ENCODE data around the gene CCDC97. TPM values are rescaled to one million over a fixed set of nuclear protein-coding genes. Genes with fewer than 3 reads are reported as not detected.

CCDC97 gene
- total RNA-seq, 1 experiment from 2014 or later: 39.4 TPM

DNA sequence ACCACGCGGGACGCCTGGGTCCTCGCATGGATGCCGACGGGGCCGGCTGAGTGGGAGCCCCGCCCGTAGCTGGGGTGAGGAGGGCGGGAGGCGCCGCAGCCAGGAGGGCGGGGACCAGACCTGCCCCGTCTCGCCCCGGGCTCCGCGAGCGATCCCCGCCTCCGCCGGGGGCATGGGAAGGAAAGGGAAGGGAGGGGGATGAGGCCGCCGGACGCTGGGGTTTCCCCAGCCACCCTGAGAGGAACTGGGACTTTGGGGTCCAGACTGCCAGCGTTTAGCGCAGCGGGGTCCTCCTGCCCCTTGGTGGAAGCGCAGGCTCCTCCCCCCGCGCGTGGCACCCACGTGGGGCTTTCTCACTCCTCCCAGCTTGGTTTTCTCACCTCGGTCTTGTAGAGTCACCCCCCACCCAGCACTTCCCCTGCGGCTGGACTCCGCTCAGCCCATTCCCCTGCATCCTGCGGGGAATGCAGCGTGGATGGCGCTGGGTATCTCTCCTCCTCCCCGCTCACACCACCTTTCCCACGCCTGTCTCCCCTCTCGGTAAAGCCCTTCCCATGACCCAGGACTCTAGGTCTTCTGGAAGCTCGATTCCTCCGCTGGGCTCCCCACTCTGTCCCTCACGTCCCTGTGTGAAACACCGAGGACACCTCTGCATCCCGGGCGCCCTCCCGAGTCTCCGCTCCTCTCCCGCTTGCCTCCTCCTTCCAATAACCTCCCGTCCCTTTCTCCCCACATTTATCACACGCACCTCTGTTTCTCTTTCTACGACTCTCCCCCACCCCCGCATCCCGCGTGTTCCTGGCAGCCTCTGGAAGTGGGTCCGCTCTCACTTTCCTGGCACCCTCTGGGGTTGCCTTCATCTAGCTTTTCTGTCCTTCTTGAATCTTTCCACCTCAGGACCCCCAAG, 41.6 kb downstream of the CCDC97 start:
- no peak overlapping the region for H4K8ac ChIP-seq (replicated peaks; ENCODE audit: insufficient read length, low read depth, low read length)
- H3K4me1 ChIP-seq (ENCODE audit: insufficient read depth, low read length): no peaks in the 10 kb centered on the region; the same call in 1 of the 2 replicates
- no peak overlapping the region for H2AK5ac ChIP-seq (ENCODE audit: insufficient read length, low read length)
- no peak overlapping the region for H3K18ac ChIP-seq (ENCODE audit: insufficient read length, low read depth, low read length)
- H2BK20ac ChIP-seq (ENCODE audit: low read depth, low read length, poor library complexity, severe bottlenecking): no peak overlapping the region
- H3K9ac ChIP-seq (ENCODE audit: extremely low read depth, insufficient read length, low read length): no peak overlapping the region
- no peaks in the 10 kb centered on the region for H3K79me1 ChIP-seq (ENCODE audit: insufficient read depth, low read depth, low read length, poor library complexity, severe bottlenecking)
- peak overlapping the region; percentile 63 for H3K4me2 ChIP-seq (ENCODE audit: insufficient read depth, insufficient read length, low read length)
- no peaks in the 10 kb centered on the region for H3K9me3 ChIP-seq (ENCODE audit: control insufficient read depth, low read depth, low read length)
- no peak overlapping the region for H2BK12ac ChIP-seq (ENCODE audit: insufficient read length, low read depth, low read length)
- no peak overlapping the region for H3K27ac Mint-ChIP-seq
- no peaks in the 10 kb centered on the region; a peak in 1 of 5 replicates for H3K9me3 Mint-ChIP-seq
- peaks cover 20 to 22% of the 10 kb centered on the region in 2 experiments for H3K4me1 Mint-ChIP-seq
- no peak overlapping the region for H2AFZ ChIP-seq (ENCODE audit: low read length)
- no peak overlapping the region for H3K56ac ChIP-seq (ENCODE audit: insufficient read length, low read depth, low read length)
- no peak overlapping the region for H2BK120ac ChIP-seq (ENCODE audit: low read depth, low read length, poor library complexity, severe bottlenecking)
- H3K27ac ChIP-seq (ENCODE audit: insufficient read length, low read depth, low read length): no peak overlapping the region
- TF ChIP-seq, protein P1, sequence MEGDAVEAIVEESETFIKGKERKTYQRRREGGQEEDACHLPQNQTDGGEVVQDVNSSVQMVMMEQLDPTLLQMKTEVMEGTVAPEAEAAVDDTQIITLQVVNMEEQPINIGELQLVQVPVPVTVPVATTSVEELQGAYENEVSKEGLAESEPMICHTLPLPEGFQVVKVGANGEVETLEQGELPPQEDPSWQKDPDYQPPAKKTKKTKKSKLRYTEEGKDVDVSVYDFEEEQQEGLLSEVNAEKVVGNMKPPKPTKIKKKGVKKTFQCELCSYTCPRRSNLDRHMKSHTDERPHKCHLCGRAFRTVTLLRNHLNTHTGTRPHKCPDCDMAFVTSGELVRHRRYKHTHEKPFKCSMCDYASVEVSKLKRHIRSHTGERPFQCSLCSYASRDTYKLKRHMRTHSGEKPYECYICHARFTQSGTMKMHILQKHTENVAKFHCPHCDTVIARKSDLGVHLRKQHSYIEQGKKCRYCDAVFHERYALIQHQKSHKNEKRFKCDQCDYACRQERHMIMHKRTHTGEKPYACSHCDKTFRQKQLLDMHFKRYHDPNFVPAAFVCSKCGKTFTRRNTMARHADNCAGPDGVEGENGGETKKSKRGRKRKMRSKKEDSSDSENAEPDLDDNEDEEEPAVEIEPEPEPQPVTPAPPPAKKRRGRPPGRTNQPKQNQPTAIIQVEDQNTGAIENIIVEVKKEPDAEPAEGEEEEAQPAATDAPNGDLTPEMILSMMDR (conservative IDR thresholded peaks at IDR 0.05): no peak
- no peak overlapping the region for H3K4ac ChIP-seq (ENCODE audit: low read depth, low read length)
- peaks cover 26% of the 10 kb centered on the region for H3K23me2 ChIP-seq (ENCODE audit: insufficient read length, low read depth, low read length, poor library complexity, severe bottlenecking)
- H3K23ac ChIP-seq (ENCODE audit: insufficient read length, low read depth, low read length): no peak overlapping the region
- H4K91ac ChIP-seq (ENCODE audit: insufficient read length, low read depth, low read length): no peak overlapping the region
- no peak overlapping the region for H2BK15ac ChIP-seq (ENCODE audit: low read depth, low read length)
- no peak overlapping the region for H4K5ac ChIP-seq (ENCODE audit: insufficient read length, low read depth, low read length)
- WGBS (ENCODE audit: extremely low coverage, insufficient read length, low lambda C conversion rate): no CpG with 5 or more reads among the region's 58 CpGs
- peaks cover 39% of the 10 kb centered on the region for H3K27me3 Mint-ChIP-seq (ENCODE audit: low read depth)
- peak overlapping the region; percentile 75 to 93 for H3K4me3 Mint-ChIP-seq
- peaks cover 0 to 24% (median 5%) of the 10 kb centered on the region in 3 experiments; a peak in 4 of 7 replicates for H3K36me3 Mint-ChIP-seq (ENCODE audit: insufficient read depth in 1 of 3, low read depth in 3 of 3)
- H4K20me1 ChIP-seq (ENCODE audit: control insufficient read depth, insufficient read depth, insufficient read length): no peaks in the 10 kb centered on the region
- H3K27me3 ChIP-seq (ENCODE audit: insufficient read depth, low read length): peaks cover 10% of the 10 kb centered on the region; the same call in 1 of the 2 replicates
- no peak overlapping the region for H2BK5ac ChIP-seq (ENCODE audit: insufficient read length, low read length)
- peak; percentile 44 for DNase-seq
- no peak overlapping the region for H3T11ph ChIP-seq (ENCODE audit: low read length)
- no peaks in the 10 kb centered on the region for H3K79me2 ChIP-seq (ENCODE audit: insufficient read depth, low read length)
- H3K14ac ChIP-seq (ENCODE audit: insufficient read depth, low read length): no peak overlapping the region

Measured in H9 (cell line).